HEK293 (cell line): Measurements from ENCODE around the gene HSCB.
A peak's percentile ranks its signal among the peaks of the same experiment; 100 is the strongest.

Source experiments
- GLI2 ChIP-seq: fragments of 450-650 bp; formaldehyde crosslinking; IDR thresholded peaks from 2 replicates; pipeline ENCODE4; 2017; ENCODE audit warnings: missing biosample characterization, missing genetic modification characterization, low read depth, borderline replicate concordance
- HOXA7 ChIP-seq: sonication (generic); formaldehyde crosslinking; IDR thresholded peaks from 2 replicates; pipeline ENCODE4 v1.8.1; 2022; ENCODE audit warnings: missing genetic modification reagents, borderline replicate concordance
- HOXC10 ChIP-seq: sonication (generic); formaldehyde crosslinking; IDR thresholded peaks from 2 replicates; pipeline ENCODE4 v1.8.1; 2023; ENCODE audit warnings: mild to moderate bottlenecking, missing genetic modification reagents
- SALL2 ChIP-seq: fragments of 450-650 bp; formaldehyde crosslinking; IDR thresholded peaks from 2 replicates; pipeline ENCODE4 v1.5.0; 2017; ENCODE audit warnings: missing biosample characterization, mild to moderate bottlenecking, missing genetic modification characterization, borderline replicate concordance
- SCRT1 ChIP-seq: fragments of 450-650 bp; formaldehyde crosslinking; IDR thresholded peaks from 2 replicates; pipeline ENCODE4 v1.5.1; 2016; ENCODE audit warnings: missing biosample characterization, missing genetic modification characterization, borderline replicate concordance
- ZBTB48 ChIP-seq: fragments of 450-650 bp; formaldehyde crosslinking; IDR thresholded peaks from 2 replicates; pipeline ENCODE4 v1.5.1; 2016; ENCODE audit warnings: missing biosample characterization, missing genetic modification characterization
- ZBTB8A ChIP-seq: fragments of 450-650 bp; formaldehyde crosslinking; IDR thresholded peaks from 2 replicates; pipeline ENCODE4 v1.5.1; 2016; ENCODE audit warnings: missing biosample characterization, missing genetic modification characterization
- ZNF132 ChIP-seq: fragments of 450-650 bp; formaldehyde crosslinking; IDR thresholded peaks from 2 replicates; pipeline ENCODE4 v1.5.1; 2017; ENCODE audit warnings: missing biosample characterization, missing genetic modification characterization, borderline replicate concordance
- ZNF157 ChIP-seq: fragments of 450-650 bp; formaldehyde crosslinking; IDR thresholded peaks from 2 replicates; pipeline ENCODE4 v1.5.1; 2016; ENCODE audit warnings: missing biosample characterization, missing genetic modification characterization
- ZNF202 ChIP-seq: fragments of 450-650 bp; formaldehyde crosslinking; IDR thresholded peaks from 2 replicates; pipeline ENCODE4 v1.5.1; 2016; ENCODE audit warnings: missing biosample characterization, missing genetic modification characterization, borderline replicate concordance
- ZNF302 ChIP-seq: fragments of 450-650 bp; formaldehyde crosslinking; IDR thresholded peaks from 2 replicates; pipeline ENCODE4 v1.5.1; 2016; ENCODE audit warnings: missing biosample characterization, missing genetic modification characterization, low read depth
- ZNF335 ChIP-seq: fragments of 450-650 bp; formaldehyde crosslinking; conservative IDR thresholded peaks from 2 replicates; pipeline ENCODE4 v1.5.1; 2016; ENCODE audit warnings: missing biosample characterization, missing genetic modification characterization
- ZNF433 ChIP-seq: fragments of 450-650 bp; formaldehyde crosslinking; IDR thresholded peaks from 2 replicates; pipeline ENCODE4 v1.5.1; 2016; ENCODE audit warnings: missing biosample characterization, missing genetic modification characterization, low read depth
- ZNF558 ChIP-seq: fragments of 450-650 bp; formaldehyde crosslinking; IDR thresholded peaks from 2 replicates; pipeline ENCODE4 v1.5.1; 2016; ENCODE audit warnings: missing biosample characterization, missing genetic modification characterization
- ZNF791 ChIP-seq: fragments of 450-650 bp; formaldehyde crosslinking; IDR thresholded peaks from 2 replicates; pipeline ENCODE4 v1.5.1; 2016; ENCODE audit warnings: missing biosample characterization, missing genetic modification characterization
- ZNF830 ChIP-seq: fragments of 450-650 bp; IDR thresholded peaks from 2 replicates; pipeline ENCODE4 v1.5.0; 2018; ENCODE audit warnings: missing biosample characterization, missing genetic modification characterization, low read depth, mild to moderate bottlenecking, moderate library complexity
- ZSCAN30 ChIP-seq: fragments of 450-650 bp; IDR thresholded peaks from 2 replicates; pipeline ENCODE4 v1.5.1; 2018; ENCODE audit warnings: missing biosample characterization, mild to moderate bottlenecking, missing genetic modification characterization, moderate library complexity
- TF ChIP-seq, protein P1 (sequence below): fragments of 450-650 bp; formaldehyde crosslinking; IDR thresholded peaks from 2 replicates; pipeline ENCODE4 v1.5.1; 2017; ENCODE audit warnings: missing biosample characterization, missing genetic modification characterization
- TF ChIP-seq, protein P2 (sequence below): fragments of 450-650 bp; formaldehyde crosslinking; IDR thresholded peaks from 2 replicates; pipeline ENCODE4 v1.5.1; 2017; ENCODE audit warnings: missing biosample characterization, missing genetic modification characterization
- TF ChIP-seq, protein P3 (sequence below): fragments of 450-650 bp; formaldehyde crosslinking; IDR thresholded peaks from 2 replicates; pipeline ENCODE4 v1.5.1; 2016; ENCODE audit warnings: missing biosample characterization, missing genetic modification characterization, borderline replicate concordance
- TF ChIP-seq, protein P4 (sequence below): fragments of 450-650 bp; formaldehyde crosslinking; IDR thresholded peaks from 2 replicates; pipeline ENCODE4 v1.5.1; 2016; ENCODE audit warnings: missing biosample characterization, missing genetic modification characterization
- TF ChIP-seq, protein P5 (sequence below): fragments of 450-650 bp; formaldehyde crosslinking; IDR thresholded peaks from 2 replicates; pipeline ENCODE4 v1.5.1; 2016; ENCODE audit warnings: missing biosample characterization, missing genetic modification characterization

HSCB gene

DNA sequence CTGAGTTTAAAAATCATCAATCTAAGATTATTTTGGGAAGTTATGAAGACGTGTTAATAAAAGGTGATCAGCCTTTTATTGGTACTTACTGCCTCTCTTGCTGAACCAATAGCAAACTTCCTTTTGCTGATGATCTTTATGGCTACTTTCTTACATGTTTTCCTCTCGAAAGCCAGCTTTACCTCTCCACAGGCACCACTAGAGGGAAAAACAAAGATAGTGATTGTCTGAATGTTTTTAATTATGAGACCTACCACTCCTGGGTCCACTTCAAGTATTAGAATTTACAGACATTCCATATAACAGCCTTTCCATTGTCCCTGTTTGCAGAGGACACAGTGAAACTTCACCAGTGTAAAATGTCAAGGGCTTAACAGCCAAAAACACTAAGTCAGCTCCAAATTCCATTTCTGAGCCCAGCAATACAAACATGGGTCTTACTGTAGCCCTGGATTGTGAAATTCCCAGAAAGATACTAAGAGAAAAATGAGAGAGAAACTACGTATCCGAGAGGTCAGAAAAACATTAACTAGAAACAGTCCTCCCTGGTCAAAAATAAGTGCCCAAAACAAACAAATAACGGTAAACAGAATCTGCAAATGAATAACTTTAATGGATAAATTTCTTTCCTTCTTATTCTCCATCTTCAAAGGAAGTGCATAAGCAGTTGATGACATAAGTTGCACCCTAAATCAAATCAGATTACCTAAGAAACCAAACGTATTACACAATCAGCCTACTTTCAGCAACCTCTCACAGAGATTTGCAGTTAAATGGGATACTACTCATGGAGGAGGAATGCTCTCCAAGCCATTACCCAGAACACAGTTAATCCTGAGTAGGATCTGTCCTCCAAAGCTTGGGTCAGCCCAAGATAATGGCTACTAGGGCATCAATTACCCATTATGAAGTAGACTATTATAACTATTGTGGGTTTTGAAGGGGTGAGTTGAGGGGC, 29.7 kb upstream of the HSCB start (continued):
- TF ChIP-seq, protein P1, sequence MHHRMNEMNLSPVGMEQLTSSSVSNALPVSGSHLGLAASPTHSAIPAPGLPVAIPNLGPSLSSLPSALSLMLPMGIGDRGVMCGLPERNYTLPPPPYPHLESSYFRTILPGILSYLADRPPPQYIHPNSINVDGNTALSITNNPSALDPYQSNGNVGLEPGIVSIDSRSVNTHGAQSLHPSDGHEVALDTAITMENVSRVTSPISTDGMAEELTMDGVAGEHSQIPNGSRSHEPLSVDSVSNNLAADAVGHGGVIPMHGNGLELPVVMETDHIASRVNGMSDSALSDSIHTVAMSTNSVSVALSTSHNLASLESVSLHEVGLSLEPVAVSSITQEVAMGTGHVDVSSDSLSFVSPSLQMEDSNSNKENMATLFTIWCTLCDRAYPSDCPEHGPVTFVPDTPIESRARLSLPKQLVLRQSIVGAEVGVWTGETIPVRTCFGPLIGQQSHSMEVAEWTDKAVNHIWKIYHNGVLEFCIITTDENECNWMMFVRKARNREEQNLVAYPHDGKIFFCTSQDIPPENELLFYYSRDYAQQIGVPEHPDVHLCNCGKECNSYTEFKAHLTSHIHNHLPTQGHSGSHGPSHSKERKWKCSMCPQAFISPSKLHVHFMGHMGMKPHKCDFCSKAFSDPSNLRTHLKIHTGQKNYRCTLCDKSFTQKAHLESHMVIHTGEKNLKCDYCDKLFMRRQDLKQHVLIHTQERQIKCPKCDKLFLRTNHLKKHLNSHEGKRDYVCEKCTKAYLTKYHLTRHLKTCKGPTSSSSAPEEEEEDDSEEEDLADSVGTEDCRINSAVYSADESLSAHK (tag by site-specific recombination), result 0 out of 2 replicates have a peak, but pooled peaks have one; percentile 37
- TF ChIP-seq ZNF830 (tag by site-specific recombination) (no peak), ZNF202 (tag by site-specific recombination) (no peak), ZNF433 (tag by site-specific recombination) (no peak), ZNF335 (tag by site-specific recombination) (0 out of 2 replicates have a peak, but pooled peaks have one; percentile 18), ZNF132 (tag by site-specific recombination) (no peak), ZNF791 (tag by site-specific recombination) (no peak), HOXA7 (CRISPR knock-in tag) (no peak), ZBTB48 (no peak), ZNF157 (tag by site-specific recombination) (no peak), HOXC10 (CRISPR knock-in tag) (no peak), ZNF558 (tag by site-specific recombination) (peak; percentile 18; the same call in 1 of the 2 replicates), ZNF302 (no peak), ZBTB8A (tag by site-specific recombination) (no peak), GLI2 (tag by site-specific recombination) (no peak), SALL2 (tag by site-specific recombination) (no peak), SCRT1 (tag by site-specific recombination) (no peak), ZSCAN30 (peak; percentile 19; the same call in 1 of the 2 replicates)
- TF ChIP-seq, protein P2, sequence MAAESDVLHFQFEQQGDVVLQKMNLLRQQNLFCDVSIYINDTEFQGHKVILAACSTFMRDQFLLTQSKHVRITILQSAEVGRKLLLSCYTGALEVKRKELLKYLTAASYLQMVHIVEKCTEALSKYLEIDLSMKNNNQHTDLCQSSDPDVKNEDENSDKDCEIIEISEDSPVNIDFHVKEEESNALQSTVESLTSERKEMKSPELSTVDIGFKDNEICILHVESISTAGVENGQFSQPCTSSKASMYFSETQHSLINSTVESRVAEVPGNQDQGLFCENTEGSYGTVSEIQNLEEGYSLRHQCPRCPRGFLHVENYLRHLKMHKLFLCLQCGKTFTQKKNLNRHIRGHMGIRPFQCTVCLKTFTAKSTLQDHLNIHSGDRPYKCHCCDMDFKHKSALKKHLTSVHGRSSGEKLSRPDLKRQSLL (tag by site-specific recombination), result no peak
- TF ChIP-seq, protein P3, sequence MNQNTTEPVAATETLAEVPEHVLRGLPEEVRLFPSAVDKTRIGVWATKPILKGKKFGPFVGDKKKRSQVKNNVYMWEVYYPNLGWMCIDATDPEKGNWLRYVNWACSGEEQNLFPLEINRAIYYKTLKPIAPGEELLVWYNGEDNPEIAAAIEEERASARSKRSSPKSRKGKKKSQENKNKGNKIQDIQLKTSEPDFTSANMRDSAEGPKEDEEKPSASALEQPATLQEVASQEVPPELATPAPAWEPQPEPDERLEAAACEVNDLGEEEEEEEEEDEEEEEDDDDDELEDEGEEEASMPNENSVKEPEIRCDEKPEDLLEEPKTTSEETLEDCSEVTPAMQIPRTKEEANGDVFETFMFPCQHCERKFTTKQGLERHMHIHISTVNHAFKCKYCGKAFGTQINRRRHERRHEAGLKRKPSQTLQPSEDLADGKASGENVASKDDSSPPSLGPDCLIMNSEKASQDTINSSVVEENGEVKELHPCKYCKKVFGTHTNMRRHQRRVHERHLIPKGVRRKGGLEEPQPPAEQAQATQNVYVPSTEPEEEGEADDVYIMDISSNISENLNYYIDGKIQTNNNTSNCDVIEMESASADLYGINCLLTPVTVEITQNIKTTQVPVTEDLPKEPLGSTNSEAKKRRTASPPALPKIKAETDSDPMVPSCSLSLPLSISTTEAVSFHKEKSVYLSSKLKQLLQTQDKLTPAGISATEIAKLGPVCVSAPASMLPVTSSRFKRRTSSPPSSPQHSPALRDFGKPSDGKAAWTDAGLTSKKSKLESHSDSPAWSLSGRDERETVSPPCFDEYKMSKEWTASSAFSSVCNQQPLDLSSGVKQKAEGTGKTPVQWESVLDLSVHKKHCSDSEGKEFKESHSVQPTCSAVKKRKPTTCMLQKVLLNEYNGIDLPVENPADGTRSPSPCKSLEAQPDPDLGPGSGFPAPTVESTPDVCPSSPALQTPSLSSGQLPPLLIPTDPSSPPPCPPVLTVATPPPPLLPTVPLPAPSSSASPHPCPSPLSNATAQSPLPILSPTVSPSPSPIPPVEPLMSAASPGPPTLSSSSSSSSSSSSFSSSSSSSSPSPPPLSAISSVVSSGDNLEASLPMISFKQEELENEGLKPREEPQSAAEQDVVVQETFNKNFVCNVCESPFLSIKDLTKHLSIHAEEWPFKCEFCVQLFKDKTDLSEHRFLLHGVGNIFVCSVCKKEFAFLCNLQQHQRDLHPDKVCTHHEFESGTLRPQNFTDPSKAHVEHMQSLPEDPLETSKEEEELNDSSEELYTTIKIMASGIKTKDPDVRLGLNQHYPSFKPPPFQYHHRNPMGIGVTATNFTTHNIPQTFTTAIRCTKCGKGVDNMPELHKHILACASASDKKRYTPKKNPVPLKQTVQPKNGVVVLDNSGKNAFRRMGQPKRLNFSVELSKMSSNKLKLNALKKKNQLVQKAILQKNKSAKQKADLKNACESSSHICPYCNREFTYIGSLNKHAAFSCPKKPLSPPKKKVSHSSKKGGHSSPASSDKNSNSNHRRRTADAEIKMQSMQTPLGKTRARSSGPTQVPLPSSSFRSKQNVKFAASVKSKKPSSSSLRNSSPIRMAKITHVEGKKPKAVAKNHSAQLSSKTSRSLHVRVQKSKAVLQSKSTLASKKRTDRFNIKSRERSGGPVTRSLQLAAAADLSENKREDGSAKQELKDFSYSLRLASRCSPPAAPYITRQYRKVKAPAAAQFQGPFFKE (tag by site-specific recombination), result no peak
- TF ChIP-seq, protein P4, sequence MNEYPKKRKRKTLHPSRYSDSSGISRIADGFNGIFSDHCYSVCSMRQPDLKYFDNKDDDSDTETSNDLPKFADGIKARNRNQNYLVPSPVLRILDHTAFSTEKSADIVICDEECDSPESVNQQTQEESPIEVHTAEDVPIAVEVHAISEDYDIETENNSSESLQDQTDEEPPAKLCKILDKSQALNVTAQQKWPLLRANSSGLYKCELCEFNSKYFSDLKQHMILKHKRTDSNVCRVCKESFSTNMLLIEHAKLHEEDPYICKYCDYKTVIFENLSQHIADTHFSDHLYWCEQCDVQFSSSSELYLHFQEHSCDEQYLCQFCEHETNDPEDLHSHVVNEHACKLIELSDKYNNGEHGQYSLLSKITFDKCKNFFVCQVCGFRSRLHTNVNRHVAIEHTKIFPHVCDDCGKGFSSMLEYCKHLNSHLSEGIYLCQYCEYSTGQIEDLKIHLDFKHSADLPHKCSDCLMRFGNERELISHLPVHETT (tag by site-specific recombination), result peak; percentile 75; the same call in 1 of the 2 replicates
- TF ChIP-seq, protein P5, sequence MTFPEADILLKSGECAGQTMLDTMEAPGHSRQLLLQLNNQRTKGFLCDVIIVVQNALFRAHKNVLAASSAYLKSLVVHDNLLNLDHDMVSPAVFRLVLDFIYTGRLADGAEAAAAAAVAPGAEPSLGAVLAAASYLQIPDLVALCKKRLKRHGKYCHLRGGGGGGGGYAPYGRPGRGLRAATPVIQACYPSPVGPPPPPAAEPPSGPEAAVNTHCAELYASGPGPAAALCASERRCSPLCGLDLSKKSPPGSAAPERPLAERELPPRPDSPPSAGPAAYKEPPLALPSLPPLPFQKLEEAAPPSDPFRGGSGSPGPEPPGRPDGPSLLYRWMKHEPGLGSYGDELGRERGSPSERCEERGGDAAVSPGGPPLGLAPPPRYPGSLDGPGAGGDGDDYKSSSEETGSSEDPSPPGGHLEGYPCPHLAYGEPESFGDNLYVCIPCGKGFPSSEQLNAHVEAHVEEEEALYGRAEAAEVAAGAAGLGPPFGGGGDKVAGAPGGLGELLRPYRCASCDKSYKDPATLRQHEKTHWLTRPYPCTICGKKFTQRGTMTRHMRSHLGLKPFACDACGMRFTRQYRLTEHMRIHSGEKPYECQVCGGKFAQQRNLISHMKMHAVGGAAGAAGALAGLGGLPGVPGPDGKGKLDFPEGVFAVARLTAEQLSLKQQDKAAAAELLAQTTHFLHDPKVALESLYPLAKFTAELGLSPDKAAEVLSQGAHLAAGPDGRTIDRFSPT (tag by site-specific recombination), result peak; percentile 64; the same call in 1 of the 2 replicates
